Large intestine (tissue), 3 donors: ENCODE data around the gene PRG3. TPM values are rescaled to one million over a fixed set of nuclear protein-coding genes. Genes with fewer than 3 reads are reported as not detected.
"Not testable (repeated sequence)": the region's sequence is repeated elsewhere in the genome, so short reads cannot be mapped to it uniquely, and the experiment has no call there.

Experiments used
- DNase-seq, 2 donors: peaks; one replicate each; pipeline versions ENCODE4 v3.0.0 to v3.0.0-alpha.2; 2013
- H3K27ac ChIP-seq: one replicate; pipeline ENCODE4 v1.5.1; 2013; ENCODE audit warnings: low read length
- H3K27me3 ChIP-seq: 2 replicates; pipeline ENCODE4 v1.6.1; 2013; ENCODE audit warnings: low read length; ENCODE audit not compliant: control insufficient read depth, insufficient read depth
- H3K36me3 ChIP-seq: 2 replicates; pipeline ENCODE4 v1.6.1; 2013; ENCODE audit warnings: low read length; ENCODE audit not compliant: control insufficient read depth, insufficient read depth
- H3K4me1 ChIP-seq: one replicate; pipeline ENCODE4 v1.6.1; 2013; ENCODE audit warnings: low read length; ENCODE audit not compliant: control insufficient read depth, insufficient read depth
- H3K4me3 ChIP-seq: one replicate; pipeline ENCODE4 v1.5.1; 2013; ENCODE audit warnings: low read length
- H3K9me3 ChIP-seq: one replicate; pipeline ENCODE4 v1.6.1; 2013; ENCODE audit warnings: mild to moderate bottlenecking, low read depth, low read length, moderate library complexity; ENCODE audit not compliant: control insufficient read depth
- WGBS: methylation state at CpG from one replicate; pipeline ENCODE4 v1.1.5; 2013; ENCODE audit warnings: low lambda C conversion rate; ENCODE audit not compliant: insufficient coverage; 5-methylcytosine and 5-hydroxymethylcytosine counted together
- polyA plus RNA-seq: library from polyadenylated mRNA; unstranded; fragments of 120-200 nt; gene quantifications from one replicate; pipeline ENCODE4 v1.2.1, GENCODE V29; 2013

Gene PRG3
- polyA plus RNA-seq, 1 donor, result 0.07 TPM

DNA sequence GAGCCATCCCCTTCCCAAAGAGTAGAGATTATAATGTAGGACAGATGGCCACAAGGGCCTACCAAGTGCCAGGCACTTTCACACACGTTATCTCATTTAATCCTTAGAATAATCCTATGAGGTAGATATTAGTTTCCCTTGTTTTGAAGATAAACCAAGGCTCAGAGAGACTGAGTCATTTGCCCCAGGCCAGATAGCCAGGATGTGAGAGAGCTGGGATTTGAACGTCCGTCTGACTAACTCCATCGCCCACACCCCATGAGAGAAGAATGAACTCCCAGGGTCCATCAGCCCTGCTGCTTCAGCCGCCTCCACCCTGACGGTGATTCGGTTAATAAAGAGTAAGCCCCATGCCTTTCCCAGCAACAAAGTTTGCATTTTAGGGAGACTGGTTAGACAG lies 10.7 kb downstream of the PRG3 start:
- no peaks in the 10 kb centered on the region for H3K9me3 ChIP-seq
- WGBS, result no CpG with 5 or more reads among the region's 7 CpGs
- no peak overlapping the region for H3K4me3 ChIP-seq

GRCh38 chr11:57368845-57369232 lies 12.1 kb downstream of the PRG3 start:
- H3K27ac ChIP-seq, result no peak overlapping the region
- peaks cover 7% of the 10 kb centered on the region for H3K27me3 ChIP-seq
- H3K36me3 ChIP-seq, result no peaks in the 10 kb centered on the region
- no CpG with 5 or more reads among the region's 5 CpGs for WGBS
- no peaks in the 10 kb centered on the region for H3K4me1 ChIP-seq
- no peak for DNase-seq
- no peak overlapping the region for H3K4me3 ChIP-seq
- no peaks in the 10 kb centered on the region for H3K9me3 ChIP-seq

More for the DNA sequence above, 10.7 kb downstream of the PRG3 start:
- H3K36me3 ChIP-seq, result no peaks in the 10 kb centered on the region
- DNase-seq, result no peak
- peaks cover 4% of the 10 kb centered on the region for H3K27me3 ChIP-seq
- H3K4me1 ChIP-seq, result no peaks in the 10 kb centered on the region
- H3K27ac ChIP-seq, result no peak overlapping the region

DNA sequence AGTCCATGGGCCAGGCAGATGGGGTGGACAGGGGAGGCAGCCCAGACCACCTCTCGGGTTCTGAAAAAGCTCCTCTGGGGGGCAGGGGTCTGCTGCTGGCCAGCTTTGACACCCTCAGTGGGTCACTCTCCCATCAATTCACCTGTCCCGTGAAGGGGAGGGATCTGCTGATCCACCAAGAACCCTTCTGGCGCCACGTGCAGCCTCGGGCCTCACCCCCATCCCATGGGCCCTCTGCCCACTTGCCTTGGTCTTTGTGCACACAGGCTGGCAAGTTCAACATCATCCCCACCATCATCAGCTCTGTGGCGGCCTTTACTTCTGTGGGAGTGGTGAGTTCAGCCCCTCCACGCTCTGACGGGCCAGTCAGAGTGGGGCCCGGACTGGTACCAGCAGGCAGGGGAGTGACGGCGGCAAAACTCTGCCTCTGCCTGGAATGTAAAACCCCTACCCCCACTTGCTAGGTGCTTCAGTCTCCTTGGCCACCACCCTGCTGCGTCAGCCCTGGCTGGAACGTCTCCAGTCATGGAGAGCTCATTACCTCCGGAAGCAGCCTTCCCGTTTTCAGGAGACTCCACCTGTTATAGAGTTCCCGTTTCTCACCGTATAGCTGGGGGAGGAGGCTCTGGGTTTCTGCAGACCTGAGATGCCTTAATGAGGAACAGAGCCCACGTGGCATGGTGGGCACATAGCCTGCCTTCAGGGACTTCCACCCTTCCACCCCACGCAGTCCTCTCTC lies 12.7 kb downstream of the PRG3 start:
- no peaks in the 10 kb centered on the region for H3K36me3 ChIP-seq
- no peak for DNase-seq
- H3K4me1 ChIP-seq, result no peaks in the 10 kb centered on the region
- no peak overlapping the region for H3K4me3 ChIP-seq
- H3K27ac ChIP-seq, result no peak overlapping the region
- no CpG with 5 or more reads among the region's 19 CpGs for WGBS
- peaks cover 11% of the 10 kb centered on the region for H3K27me3 ChIP-seq
- no peaks in the 10 kb centered on the region for H3K9me3 ChIP-seq

DNA sequence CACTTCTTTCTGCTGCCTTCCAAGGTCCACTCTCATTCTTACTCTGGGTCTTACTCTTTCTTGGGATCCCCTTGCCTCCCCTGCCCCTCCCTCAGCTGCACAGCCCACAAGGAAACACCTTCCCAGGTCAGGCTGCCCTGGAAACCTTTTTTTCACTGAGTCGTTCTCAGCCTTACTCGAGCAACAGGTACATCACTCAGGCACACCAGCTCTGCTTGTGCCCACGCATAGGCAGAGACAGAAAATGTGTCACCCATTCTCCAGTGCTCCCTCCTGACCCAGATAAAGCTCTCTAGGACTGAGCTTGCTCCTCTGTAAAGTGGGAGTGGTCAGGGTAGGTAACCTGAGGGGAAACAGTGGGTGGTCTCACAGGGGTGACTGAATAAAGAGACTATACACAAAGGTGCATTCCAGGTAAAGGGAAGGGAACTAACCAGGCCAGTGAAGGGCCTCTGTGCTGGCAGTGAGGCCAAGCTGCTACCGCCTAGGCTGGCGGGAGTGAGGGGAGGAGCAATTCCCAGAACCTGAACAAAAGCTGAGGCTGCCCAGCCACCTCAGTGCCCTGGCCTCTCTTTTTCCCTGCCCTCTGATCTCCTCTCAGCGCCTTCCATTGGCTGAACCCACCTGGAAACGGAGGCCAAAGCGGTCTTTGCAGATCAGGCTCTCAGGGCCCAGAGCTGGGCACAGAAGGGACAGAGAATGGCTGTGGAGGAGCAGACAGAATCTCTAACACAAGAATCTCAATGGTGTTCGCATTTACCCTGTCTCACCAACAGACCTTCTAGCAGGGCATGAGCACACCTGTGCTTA lies 15.9 kb downstream of the PRG3 start:
- Histone ChIP-seq H3K9me3 (no peaks in the 10 kb centered on the region), H3K27me3 (peaks cover 10% of the 10 kb centered on the region), H3K4me1 (no peaks in the 10 kb centered on the region), H3K36me3 (no peaks in the 10 kb centered on the region), H3K27ac (no peak overlapping the region), H3K4me3 (no peak overlapping the region)
- no peak for DNase-seq
- 40% methylated on average over 1 of the region's 9 CpGs for WGBS

DNA sequence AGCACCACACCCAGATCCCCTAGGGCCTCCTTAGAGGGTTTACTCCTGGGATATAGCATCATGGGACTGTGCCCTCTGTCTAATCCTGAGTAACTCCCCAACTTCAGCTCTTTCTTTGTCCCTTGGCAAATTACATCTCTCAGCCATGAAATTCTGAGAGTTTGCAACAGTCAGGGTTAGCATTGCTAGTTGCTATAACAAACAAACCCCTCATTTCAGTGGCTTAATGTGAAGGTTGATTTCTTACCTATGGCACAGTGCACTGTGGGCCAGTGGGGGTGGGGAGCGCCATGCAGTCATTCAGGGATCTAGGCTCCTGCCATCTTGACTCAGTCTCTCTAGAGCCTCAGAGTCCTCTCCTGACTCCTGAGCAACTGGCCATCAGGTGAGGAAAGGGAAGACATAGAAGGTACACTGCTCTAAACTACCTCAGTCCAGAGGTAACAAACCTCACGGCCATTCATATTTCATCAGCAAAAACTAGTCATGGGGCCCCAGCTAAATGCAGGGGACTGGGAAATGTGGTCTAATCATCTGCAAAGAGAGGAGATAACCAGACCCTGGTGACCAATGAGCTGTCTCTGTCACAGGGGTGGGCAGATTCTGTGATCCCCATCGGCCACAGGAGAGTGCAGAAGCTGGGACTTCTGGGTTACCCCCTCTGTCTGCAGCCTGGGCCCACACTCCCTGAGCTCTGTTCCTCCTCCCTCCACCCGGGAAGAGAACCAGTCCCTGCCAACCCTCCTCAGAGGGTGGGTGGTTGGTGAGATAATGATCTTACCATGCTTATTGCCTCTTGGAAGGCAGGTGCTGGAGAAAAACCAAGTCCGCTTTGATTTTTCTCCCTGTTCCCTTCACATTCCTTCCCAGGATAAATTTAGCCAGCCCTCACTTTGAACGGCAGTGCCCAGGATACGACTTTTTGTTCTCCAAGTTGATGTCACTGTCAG lies 17.5 kb downstream of the PRG3 start:
- H3K4me3 ChIP-seq, result no peak overlapping the region
- H3K4me1 ChIP-seq, result no peaks in the 10 kb centered on the region
- no peak overlapping the region for H3K27ac ChIP-seq
- WGBS, result 80% methylated on average over 1 of the region's 7 CpGs
- DNase-seq, result no peak
- no peaks in the 10 kb centered on the region for H3K9me3 ChIP-seq
- H3K36me3 ChIP-seq, result no peaks in the 10 kb centered on the region
- H3K27me3 ChIP-seq, result peaks cover 10% of the 10 kb centered on the region

DNA sequence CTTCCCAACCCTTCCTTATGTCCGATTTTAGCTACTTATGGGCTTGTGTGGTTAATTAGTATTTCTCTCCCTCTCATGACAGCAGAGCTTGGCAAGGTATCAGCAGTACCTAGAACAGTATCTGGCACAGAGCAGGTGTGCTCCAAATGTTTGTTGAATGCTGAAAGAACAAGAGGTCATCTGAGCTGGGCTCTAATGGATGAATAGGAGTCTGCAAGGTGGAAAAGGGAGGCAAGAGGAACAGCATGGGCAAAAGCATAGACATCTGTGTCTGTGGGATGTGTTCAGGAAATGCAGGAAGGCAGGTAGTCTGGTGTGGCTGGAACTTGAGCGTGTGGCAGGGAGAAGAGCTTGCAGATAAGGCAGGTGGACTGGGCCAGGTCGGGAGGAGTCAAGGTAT lies 19.0 kb downstream of the PRG3 start:
- DNase-seq, result no peak
- H3K36me3 ChIP-seq, result no peaks in the 10 kb centered on the region
- no peaks in the 10 kb centered on the region for H3K9me3 ChIP-seq
- H3K4me1 ChIP-seq, result no peaks in the 10 kb centered on the region
- no peak overlapping the region for H3K4me3 ChIP-seq
- H3K27me3 ChIP-seq, result peaks cover 10% of the 10 kb centered on the region
- no CpG with 5 or more reads among the region's 3 CpGs for WGBS
- H3K27ac ChIP-seq, result no peak overlapping the region

- H3K27me3 ChIP-seq, H3K27ac ChIP-seq, H3K9me3 ChIP-seq, H3K4me3 ChIP-seq, H3K36me3 ChIP-seq, H3K4me1 ChIP-seq, DNase-seq: not testable (repeated sequence)
Observed at GRCh38 chr11:57361420-57361819, 19.5 kb downstream of the PRG3 start.

DNA sequence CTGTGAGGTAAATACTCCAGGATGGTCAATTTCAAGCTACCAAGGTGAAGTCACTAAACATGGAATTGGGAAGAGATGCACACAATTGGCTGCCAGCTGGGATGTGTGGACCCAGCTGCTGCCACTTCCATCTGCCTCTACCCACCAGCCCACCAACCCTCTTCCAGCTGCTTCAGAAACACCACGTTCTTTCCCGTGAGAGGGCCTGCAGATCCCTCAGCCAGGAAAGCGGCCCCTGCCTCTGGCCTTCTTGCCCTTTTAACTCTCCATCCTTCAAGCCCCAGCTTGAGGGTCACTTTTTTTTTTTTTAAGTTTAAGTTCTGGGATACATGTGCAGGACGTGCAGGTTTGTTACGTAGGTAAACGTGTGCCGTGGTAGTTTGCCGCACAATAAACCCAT lies 20.0 kb downstream of the PRG3 start:
- no peaks in the 10 kb centered on the region for H3K9me3 ChIP-seq
- H3K27me3 ChIP-seq, result peaks cover 10% of the 10 kb centered on the region
- no peak overlapping the region for H3K4me3 ChIP-seq
- no peaks in the 10 kb centered on the region for H3K4me1 ChIP-seq
- no peaks in the 10 kb centered on the region for H3K36me3 ChIP-seq
- DNase-seq, result no peak
- no CpG with 5 or more reads among the region's 8 CpGs for WGBS
- H3K27ac ChIP-seq, result no peak overlapping the region

DNA sequence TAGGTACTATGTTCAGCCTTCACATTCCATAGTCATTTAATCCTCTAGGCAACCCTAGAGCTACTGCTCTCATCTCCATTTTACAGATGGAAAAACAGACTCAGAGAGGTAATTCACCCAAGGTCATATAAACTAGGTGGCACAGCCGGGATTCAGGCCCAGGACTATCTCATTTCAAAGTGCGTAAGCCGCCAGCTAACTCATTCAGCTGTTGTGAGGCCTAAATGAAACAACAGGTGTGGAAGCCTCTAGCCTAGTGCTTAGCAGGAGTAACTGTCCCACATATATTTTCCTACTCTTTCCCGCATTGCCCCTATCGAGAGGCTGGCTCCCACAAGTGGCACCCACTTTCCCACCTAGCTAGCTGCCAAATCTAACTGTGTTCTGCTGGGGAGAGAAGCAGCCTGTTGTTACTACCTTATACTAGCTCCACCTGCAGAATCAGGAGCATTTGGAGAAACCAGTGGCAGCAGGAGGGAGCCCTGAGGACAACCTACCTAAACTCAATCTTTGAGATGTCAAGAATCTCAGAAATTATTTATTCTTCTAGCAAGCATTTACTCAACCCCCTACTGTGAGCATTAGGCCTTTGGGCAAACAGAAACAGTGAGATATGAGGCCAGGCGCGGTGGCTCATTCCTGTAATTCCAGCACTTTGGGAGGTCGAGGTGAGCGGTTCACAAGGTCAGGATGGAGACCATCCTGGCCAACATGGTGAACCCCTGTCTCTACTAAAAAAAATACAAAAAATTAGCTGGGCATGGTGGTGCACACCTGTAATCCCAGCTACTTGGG lies 20.9 kb downstream of the PRG3 start:
- Histone ChIP-seq H3K9me3 (no peaks in the 10 kb centered on the region), H3K4me3 (no peak overlapping the region), H3K27me3 (peaks cover 10% of the 10 kb centered on the region), H3K4me1 (no peaks in the 10 kb centered on the region), H3K27ac (no peak overlapping the region), H3K36me3 (no peaks in the 10 kb centered on the region)
- no CpG with 5 or more reads among the region's 9 CpGs for WGBS
- DNase-seq, result no peak
